Measurements from ENCODE around the gene VGF.

The VGF gene

GRCh38 chr7:101179117-101179516 lies 13.7 kb upstream of the VGF start:
- H2AFZ ChIP-seq (ENCODE audit: low read depth, low read length): no peak overlapping the region
- H3K4me1 ChIP-seq (ENCODE audit: insufficient read depth, low read length): no peaks in the 10 kb centered on the region
- H3K9ac ChIP-seq (ENCODE audit: low read depth, low read length): no peak overlapping the region
- no peak for DNase-seq
- no peak overlapping the region for H3K4me2 ChIP-seq (ENCODE audit: insufficient read depth, low read length)
- no peaks in the 10 kb centered on the region for H3K9me3 ChIP-seq (ENCODE audit: insufficient read depth, low read length, severe bottlenecking)
- H4K20me1 ChIP-seq (ENCODE audit: insufficient read depth, low read length): no peaks in the 10 kb centered on the region; the same call in 1 of the 2 replicates
- H3K36me3 ChIP-seq (ENCODE audit: insufficient read depth, low read length): no peaks in the 10 kb centered on the region
- H3K27ac ChIP-seq (ENCODE audit: low read length): no peak overlapping the region
- ATAC-seq (ENCODE audit: insufficient read depth, low read depth): no peak
- H3K27me3 ChIP-seq (ENCODE audit: insufficient read depth, low read length, poor library complexity): no peaks in the 10 kb centered on the region
- H3K4me3 ChIP-seq (ENCODE audit: low read depth in 1 of 2, low read length in 2 of 2): no peak overlapping the region
- H3K79me2 ChIP-seq (ENCODE audit: insufficient read depth, low read length): no peaks in the 10 kb centered on the region
- TF ChIP-seq EZH2 (IDR thresholded peaks at IDR 0.05; ENCODE audit: borderline replicate concordance, low read depth, low read length, severe bottlenecking): no peak
- no peak for TF ChIP-seq CTCF (IDR thresholded peaks at IDR 0.05; ENCODE audit: borderline replicate concordance, extremely low read depth, low read length, poor library complexity, severe bottlenecking)

- Histone ChIP-seq H3K79me2 (ENCODE audit: insufficient read depth, low read length) (no peaks in the 10 kb centered on the region), H3K27ac (ENCODE audit: low read length) (no peak overlapping the region), H3K9ac (ENCODE audit: low read depth, low read length) (no peak overlapping the region), H3K4me1 (ENCODE audit: insufficient read depth, low read length) (peaks cover 4% of the 10 kb centered on the region), H2AFZ (ENCODE audit: low read depth, low read length) (no peak overlapping the region), H3K27me3 (ENCODE audit: insufficient read depth, low read length, poor library complexity) (no peaks in the 10 kb centered on the region), H4K20me1 (ENCODE audit: insufficient read depth, low read length) (no peaks in the 10 kb centered on the region; the same call in none of the 2 replicates), H3K4me3 (ENCODE audit: low read depth in 1 of 2, low read length in 2 of 2) (no peak overlapping the region), H3K36me3 (ENCODE audit: insufficient read depth, low read length) (no peaks in the 10 kb centered on the region), H3K9me3 (ENCODE audit: insufficient read depth, low read length, severe bottlenecking) (no peaks in the 10 kb centered on the region), H3K4me2 (ENCODE audit: insufficient read depth, low read length) (no peak overlapping the region)
- no peak for DNase-seq
- no peak for ATAC-seq (ENCODE audit: insufficient read depth, low read depth)
- TF ChIP-seq EZH2 (IDR thresholded peaks at IDR 0.05; ENCODE audit: borderline replicate concordance, low read depth, low read length, severe bottlenecking) (no peak), CTCF (IDR thresholded peaks at IDR 0.05; ENCODE audit: borderline replicate concordance, extremely low read depth, low read length, poor library complexity, severe bottlenecking) (no peak)
These were observed 12.3 kb upstream of the VGF start for GRCh38 chr7:101177644-101178043.

GRCh38 chr7:101175664-101176063 lies 10.3 kb upstream of the VGF start:
- no peaks in the 10 kb centered on the region for H3K27me3 ChIP-seq (ENCODE audit: insufficient read depth, low read length, poor library complexity)
- H3K9ac ChIP-seq (ENCODE audit: low read depth, low read length): no peak overlapping the region
- H3K27ac ChIP-seq (ENCODE audit: low read length): no peak overlapping the region
- H3K9me3 ChIP-seq (ENCODE audit: insufficient read depth, low read length, severe bottlenecking): no peaks in the 10 kb centered on the region
- DNase-seq (no peak), ATAC-seq (ENCODE audit: insufficient read depth, low read depth) (no peak)
- no peak overlapping the region for H2AFZ ChIP-seq (ENCODE audit: low read depth, low read length)
- peaks cover 24% of the 10 kb centered on the region for H3K4me1 ChIP-seq (ENCODE audit: insufficient read depth, low read length)
- H3K36me3 ChIP-seq (ENCODE audit: insufficient read depth, low read length): no peaks in the 10 kb centered on the region
- TF ChIP-seq EZH2 (IDR thresholded peaks at IDR 0.05; ENCODE audit: borderline replicate concordance, low read depth, low read length, severe bottlenecking): no peak
- TF ChIP-seq CTCF (IDR thresholded peaks at IDR 0.05; ENCODE audit: borderline replicate concordance, extremely low read depth, low read length, poor library complexity, severe bottlenecking): no peak
- H3K79me2 ChIP-seq (ENCODE audit: insufficient read depth, low read length): no peaks in the 10 kb centered on the region
- no peak overlapping the region for H3K4me3 ChIP-seq (ENCODE audit: low read depth in 1 of 2, low read length in 2 of 2)
- H3K4me2 ChIP-seq (ENCODE audit: insufficient read depth, low read length): no peak overlapping the region
- H4K20me1 ChIP-seq (ENCODE audit: insufficient read depth, low read length): peaks cover 18% of the 10 kb centered on the region

All from DND-41 (cell line).